Pancreas (tissue), 10 donors: ENCODE results near the gene ZFP36L2. TPM values are rescaled to one million over a fixed set of nuclear protein-coding genes. Genes with fewer than 3 reads are reported as not detected.
A peak's percentile ranks its signal among the peaks of the same experiment; 100 is the strongest.

Source experiments
- ATAC-seq, 4 donors: fragments of 200-7000 bp; cut with Tn5 transposase; one replicate each; pipeline versions ENCODE4 v1.8.0 to v1.9.1; 2020; ENCODE audit warnings: mild to moderate bottlenecking in 4 of 4, moderate library complexity in 4 of 4
- DNase-seq, 6 donors: peaks; one replicate each; pipeline ENCODE4 v3.0.0-alpha.2; 2020
- FAIRE-seq: peaks from 2 replicates; lab custom pipeline; 2012; peaks lifted over from hg19 to GRCh38; lab: Jason Lieb, UNC
- H3K27ac ChIP-seq, 4 donors: fragments of 200-600 bp; sonication (generic); 1 replicate in 3 of 4; 2 replicates in 1 of 4; pipeline versions ENCODE4 v1.5.0 to v1.8.0; 2020
- H3K27me3 ChIP-seq, 4 donors: fragments of 200-600 bp; one replicate each; pipeline ENCODE4 v1.8.0; 2021
- H3K36me3 ChIP-seq, 3 donors: fragments of 200-600 bp; sonication (generic) in 1 of 3; one replicate each; pipeline versions ENCODE4 v1.5.0 to v1.8.0; 2020 to 2021
- H3K4me1 ChIP-seq, 3 donors: fragments of 200-600 bp; one replicate each; pipeline ENCODE4 v1.8.0; 2021
- H3K4me3 ChIP-seq, 4 donors: fragments of 200-600 bp; sonication (generic) in 2 of 4; one replicate each; pipeline versions ENCODE4 v1.5.0 to v1.8.0; 2020 to 2021
- H3K9me3 ChIP-seq, 4 donors: fragments of 200-600 bp; one replicate each; pipeline ENCODE4 v1.8.0; 2021
- CTCF ChIP-seq, 4 donors: fragments of 200-600 bp; sonication (generic) in 3 of 4; IDR thresholded peaks; one replicate each; pipeline versions ENCODE4 v1.5.0 to v1.8.0; 2021; ENCODE audit warnings: antibody characterized with exemption in 4 of 4
- WGBS, 2 donors: extraction: QIAGEN DNeasy Blood & Tissue Kit; methylation state at CpG; one replicate each; pipeline ENCODE4 v1.1.7; 2013; 5-methylcytosine and 5-hydroxymethylcytosine counted together
- intact Hi-C, 3 donors: fragments of 100-400 bp; cut with DNase I; formaldehyde crosslinking; loops; one replicate each; pipeline versions ENCODE4 v1.11.1 to v1.14.2; 2022
- polyA plus RNA-seq, 2 donors: library from polyadenylated mRNA; stranded (reverse); fragments of 200-250 nt; gene quantifications; one replicate each; pipeline ENCODE4 v1.2.3, GENCODE V29; 2013
- total RNA-seq, 6 donors: library from RNA; stranded (reverse); fragmentation: NEBNext Ultra II Directional in 4 of 6; extraction: Animal tissue kit (Norgen Biotek cat#: 25700) in 4 of 6; gene quantifications; one replicate each; pipeline versions ENCODE4 v1.2.1 to v1.2.4, GENCODE V29; 2021 to 2023
- donor health status: healthy with polysubstance abuse.
- donor health status: DM: no; HTN: no; CAD: no; lungs with moderate emphysema.
- donor health status: DM: no; HTN: no; CAD: no.
- donor health status: control.
- donor health status: control.
- donor health status: Bipolar disorder and iron deficiency.
- donor health status: DM: yes; HTN: yes; CAD: no.
- donor health status: DM: no; HTN: no; CAD: no.
- donor health status: DM: no; HTN: no; CAD: no.
- donor health status: DM: yes; HTN: yes; CAD: no.

The ZFP36L2 gene
- total and polyA plus RNA-seq, 8 donors: 36.8 to 117 (median 54.6) TPM

- WGBS, 2 donors: 49 to 57% methylated on average over 11 of the region's 11 CpGs
- FAIRE-seq: no peak
- peak overlapping the region; percentile 87 to 98 (median 96) for H3K27ac ChIP-seq
- H3K9me3 ChIP-seq: no peaks in the 10 kb centered on the region
- H3K27me3 ChIP-seq: no peaks in the 10 kb centered on the region
- peaks cover 19 to 32% (median 27%) of the 10 kb centered on the region in 3 donors for H3K4me1 ChIP-seq
- TF ChIP-seq CTCF (IDR thresholded peaks at IDR 0.05): no peak
- intact Hi-C loops: loop anchor here in 1 of 3 donors (5.0 kb wide), 1 partner anchor 45 kb away; no protein-coding TSS in a partner anchor
- ATAC-seq: no peak
- peaks cover 0 to 3% (median 0%) of the 10 kb centered on the region in 3 donors for H3K36me3 ChIP-seq
- no peak overlapping the region for H3K4me3 ChIP-seq
- DNase-seq: no peak
Measured at GRCh38 chr2:43217228-43218154, 8.9 kb downstream of the ZFP36L2 start.

- ATAC-seq: no peak
- no peak overlapping the region for H3K27ac ChIP-seq
- no peaks in the 10 kb centered on the region for H3K9me3 ChIP-seq
- no peak for DNase-seq
- no peak overlapping the region for H3K4me3 ChIP-seq
- H3K27me3 ChIP-seq: no peaks in the 10 kb centered on the region
- 91 to 99% methylated on average over 7 to 8 of the region's 8 CpGs for WGBS, 2 donors
- TF ChIP-seq CTCF (IDR thresholded peaks at IDR 0.05): no peak
- peaks cover 19 to 29% (median 24%) of the 10 kb centered on the region in 3 donors for H3K4me1 ChIP-seq
- intact Hi-C loops: loop anchor here in 1 of 3 donors (5.0 kb wide), 1 partner anchor 44 kb away; no protein-coding TSS in a partner anchor
- no peaks in the 10 kb centered on the region for H3K36me3 ChIP-seq
- FAIRE-seq: no peak
Measured at GRCh38 chr2:43216629-43217028, 9.8 kb downstream of the ZFP36L2 start.

GRCh38 chr2:43215673-43216255 is 10.6 kb downstream of the ZFP36L2 start:
- DNase-seq: no peak
- TF ChIP-seq CTCF (IDR thresholded peaks at IDR 0.05): no peak
- H3K27me3 ChIP-seq: no peaks in the 10 kb centered on the region
- intact Hi-C loops: loop anchor here in 1 of 3 donors (5.0 kb wide), 1 partner anchor 43 kb away; no protein-coding TSS in a partner anchor
- ATAC-seq: no peak
- no peak for FAIRE-seq
- no peaks in the 10 kb centered on the region for H3K36me3 ChIP-seq
- H3K9me3 ChIP-seq: no peaks in the 10 kb centered on the region
- H3K4me1 ChIP-seq: peaks cover 19 to 21% (median 21%) of the 10 kb centered on the region in 3 donors
- H3K4me3 ChIP-seq: no peak overlapping the region
- H3K27ac ChIP-seq: no peak overlapping the region
- WGBS, 2 donors: 86 to 90% methylated on average over 6 of the region's 6 CpGs

- Histone ChIP-seq H3K27ac (no peak overlapping the region), H3K27me3 (no peaks in the 10 kb centered on the region), H3K4me1 (peaks cover 15 to 18% (median 15%) of the 10 kb centered on the region in 3 donors), H3K36me3 (no peaks in the 10 kb centered on the region), H3K9me3 (no peaks in the 10 kb centered on the region), H3K4me3 (no peak overlapping the region)
- 91 to 94% methylated on average over 5 of the region's 5 CpGs for WGBS, 2 donors
- no peak for TF ChIP-seq CTCF (IDR thresholded peaks at IDR 0.05)
- FAIRE-seq (no peak), ATAC-seq (no peak), DNase-seq (no peak)
- intact Hi-C loops: no loop called here
Measured at GRCh38 chr2:43214253-43214652, 12.2 kb downstream of the ZFP36L2 start.
